Astrocyte of the spinal cord (primary cell): ENCODE data around the gene C6orf58.
A peak's percentile ranks its signal among the peaks of the same experiment; 100 is the strongest.

ENCODE experiments used
- DNase-seq: peaks from one replicate; pipeline ENCODE4 v3.0.0; 2011; ENCODE audit warnings: low read depth, low spot score
- H3K4me3 ChIP-seq: 2 replicates; pipeline ENCODE4 v1.5.1; 2011; ENCODE audit warnings: low read depth, mild to moderate bottlenecking, low read length, moderate library complexity
- CTCF ChIP-seq: IDR thresholded peaks from 2 replicates; pipeline ENCODE4 v1.5.1; 2012; ENCODE audit warnings: low read depth, mild to moderate bottlenecking, low read length, inconsistent platforms
- in situ Hi-C: cut with HindIII; loops from 2 replicates; pipeline ENCODE4 v1.10.0; 2017; ENCODE audit warnings: low sequenced_read_pairs

Gene C6orf58

GRCh38 chr6:127547904-127548649, 28.9 kb upstream of the C6orf58 start:
- TF ChIP-seq CTCF = peak; percentile 31
- DNase-seq = no peak
- H3K4me3 ChIP-seq = no peak overlapping the region
- in situ Hi-C loops = no loop called here

- no peak overlapping the region for H3K4me3 ChIP-seq
- TF ChIP-seq CTCF = no peak
- in situ Hi-C loops = no loop called here
- DNase-seq = peak; percentile 80
Measured at GRCh38 chr6:127550403-127550802, 26.6 kb upstream of the C6orf58 start.

GRCh38 chr6:127554435-127555006, 22.5 kb upstream of the C6orf58 start:
- peak; percentile 51 for TF ChIP-seq CTCF
- peak; percentile 34 for DNase-seq
- H3K4me3 ChIP-seq = no peak overlapping the region
- in situ Hi-C loops = no loop called here

- in situ Hi-C loops = no loop called here
- H3K4me3 ChIP-seq = no peak overlapping the region
- TF ChIP-seq CTCF = no peak
- no peak for DNase-seq
Measured at GRCh38 chr6:127561660-127562059, 15.3 kb upstream of the C6orf58 start.

GRCh38 chr6:127564761-127565160, 12.2 kb upstream of the C6orf58 start:
- no peak for DNase-seq
- in situ Hi-C loops = no loop called here
- no peak for TF ChIP-seq CTCF
- no peak overlapping the region for H3K4me3 ChIP-seq

GRCh38 chr6:127566119-127566518, 10.9 kb upstream of the C6orf58 start:
- DNase-seq = no peak
- in situ Hi-C loops = no loop called here
- H3K4me3 ChIP-seq = no peak overlapping the region
- no peak for TF ChIP-seq CTCF
